K562 (cell line): ENCODE results near the gene ARHGAP4. TPM values are rescaled to one million over a fixed set of nuclear protein-coding genes. Genes with fewer than 3 reads are reported as not detected.

Experiments used
- ATAC-seq: fragments of 200-7000 bp; cut with Tn5 transposase; 3 replicates; pipeline ENCODE4 v1.9.1; 2020; ENCODE audit warnings: moderate library complexity
- BruUV-seq: library from RNA; stranded (reverse); fragments of 400-500 nt; replicated peaks from 2 replicates; lab custom pipeline; 2021; lab: Mats Ljungman, UMichigan
- CTCF ChIA-PET: fragments of 300-600 bp; formaldehyde crosslinking; extraction: SDS; loops from one replicate; lab custom pipeline; 2021; ENCODE audit warnings: low intra/inter-chr PET ratio; lab: Yijun Ruan, JAX
- POLR2A ChIA-PET: fragments of 300-600, 350-650 bp; sonication (Branson Sonifier 250); formaldehyde crosslinking; extraction: SDS; loops from one replicate; lab custom pipeline; 2021; ENCODE audit warnings: antibody characterized with exemption, inconsistent platforms; lab: Yijun Ruan, JAX
- DNase-seq, 4 experiments: peaks; one replicate each; pipeline versions ENCODE4 v3.0.0 to v3.0.0-alpha.2; 2011 to 2018; ENCODE audit warnings: low spot score in 3 of 4, mixed read lengths in 3 of 4; ENCODE audit errors: extremely low read depth in 1 of 4
- FAIRE-seq: peaks from 2 replicates; lab custom pipeline; 2011; peaks lifted over from hg19 to GRCh38; lab: Jason Lieb, UNC
- H2AFZ ChIP-seq: 2 replicates; pipeline ENCODE4 v1.6.0; 2011; ENCODE audit warnings: low read depth, low read length, control low read depth, inconsistent platforms
- H3K27ac ChIP-seq: fragments of 200-600 bp; 3 replicates; pipeline ENCODE4 v1.8.0; 2011; ENCODE audit warnings: low read depth, mild to moderate bottlenecking, control low read depth, inconsistent platforms, low read length, moderate library complexity, mixed read lengths; ENCODE audit errors: extremely low read depth
- H3K27me3 ChIP-seq, 2 experiments: fragments of 300-600 bp in 1 of 2; 2 replicates in 1 of 2; 3 replicates in 1 of 2; pipeline versions ENCODE4 v1.6.0 to v1.8.0; 2011; ENCODE audit warnings: inconsistent platforms in 2 of 2, low read length in 2 of 2, mild to moderate bottlenecking in 1 of 2, mixed read lengths in 1 of 2, moderate library complexity in 1 of 2; ENCODE audit not compliant: control insufficient read depth in 2 of 2, insufficient read depth in 2 of 2
- H3K36me3 ChIP-seq: fragments of 300-600 bp; 3 replicates; pipeline ENCODE4 v1.8.0; 2011; ENCODE audit warnings: mild to moderate bottlenecking, low read length, inconsistent platforms; ENCODE audit not compliant: control insufficient read depth, insufficient read depth
- H3K4me1 ChIP-seq, 2 experiments: fragments of 200-600 bp in 1 of 2; replicated peaks in 1 of 2; 2 replicates in 1 of 2; 3 replicates in 1 of 2; pipeline versions ENCODE4 v1.5.1 to v1.8.0; 2011; ENCODE audit warnings: inconsistent platforms in 2 of 2, low read length in 2 of 2, mild to moderate bottlenecking in 1 of 2, mixed read lengths in 1 of 2, moderate library complexity in 1 of 2; ENCODE audit not compliant: control insufficient read depth in 2 of 2, insufficient read depth in 2 of 2
- H3K4me2 ChIP-seq: 2 replicates; pipeline ENCODE4 v1.6.1; 2011; ENCODE audit warnings: low read length, control low read depth, inconsistent platforms, mixed read lengths; ENCODE audit not compliant: insufficient read depth
- H3K4me3 ChIP-seq: fragments of 200-600 bp; sonication (generic), shearing (Covaris generic); 2 replicates; pipeline ENCODE4 v1.5.1; 2016; ENCODE audit warnings: control low read depth, inconsistent platforms
- H3K79me2 ChIP-seq: fragments of 200-600 bp; 3 replicates; pipeline ENCODE4 v1.8.0; 2011; ENCODE audit warnings: low read length, inconsistent platforms; ENCODE audit not compliant: control insufficient read depth, insufficient read depth
- H3K9ac ChIP-seq, 2 experiments: 2 replicates each; pipeline versions ENCODE4 v1.6.0 to v1.6.1; 2011; ENCODE audit warnings: low read depth in 2 of 2, low read length in 2 of 2, control low read depth in 1 of 2, inconsistent platforms in 1 of 2, mild to moderate bottlenecking in 1 of 2, mixed read lengths in 1 of 2; ENCODE audit not compliant: insufficient read depth in 1 of 2
- H3K9me1 ChIP-seq: one replicate; pipeline ENCODE4 v1.6.0; 2011; ENCODE audit warnings: inconsistent platforms, mild to moderate bottlenecking, low read length, moderate library complexity; ENCODE audit not compliant: control insufficient read depth, insufficient read depth
- H3K9me3 ChIP-seq: replicated peaks from 2 replicates; pipeline ENCODE4 v1.5.1; 2011; ENCODE audit warnings: low read depth, low read length, inconsistent platforms; ENCODE audit not compliant: control insufficient read depth, insufficient read depth
- H4K20me1 ChIP-seq: replicated peaks from 2 replicates; pipeline ENCODE4 v1.6.1; 2011; ENCODE audit warnings: low read length, inconsistent platforms, mixed read lengths; ENCODE audit not compliant: control insufficient read depth, insufficient read depth
- CREM ChIP-seq: IDR thresholded peaks from 2 replicates; pipeline ENCODE4 v1.6.1; 2014; ENCODE audit warnings: antibody characterized with exemption, low read depth
- GTF2E2 ChIP-seq: fragments of 200-800 bp; sonication (Bioruptor generic); IDR thresholded peaks from 2 replicates; pipeline ENCODE4 v1.6.1; 2016; ENCODE audit warnings: missing genetic modification characterization, missing compliant biosample characterization
- ILF3 ChIP-seq: fragments of 450-650 bp; IDR thresholded peaks from 2 replicates; pipeline ENCODE4 v1.6.1; 2018; ENCODE audit warnings: antibody characterized with exemption, mild to moderate bottlenecking, moderate library complexity, borderline replicate concordance
- MEIS2 ChIP-seq: fragments of 450-650 bp; IDR thresholded peaks from 2 replicates; pipeline ENCODE4 v1.6.1; 2014; ENCODE audit warnings: mild to moderate bottlenecking; ENCODE audit not compliant: partially characterized antibody
- NFE2L1 ChIP-seq: fragments of 450-650 bp; IDR thresholded peaks from 2 replicates; pipeline ENCODE4 v1.6.1; 2016; ENCODE audit warnings: missing genetic modification characterization, low read depth, mild to moderate bottlenecking, missing compliant biosample characterization, moderate library complexity, borderline replicate concordance
- ZNF165 ChIP-seq: fragments of 250-450 bp; sonication (Bioruptor Pico); IDR thresholded peaks from 2 replicates; pipeline ENCODE4 v1.4.0; 2020; ENCODE audit warnings: borderline replicate concordance
- ZNF644 ChIP-seq: fragments of 200-800 bp; sonication (Bioruptor generic); IDR thresholded peaks from 2 replicates; pipeline ENCODE4 v1.6.1; 2016; ENCODE audit warnings: low read depth, missing genetic modification characterization, missing compliant biosample characterization
- ZSCAN29 ChIP-seq: fragments of 450-650 bp; IDR thresholded peaks from 2 replicates; pipeline ENCODE4 v1.6.1; 2017
- WGBS: fragments of 100-300 bp; shearing (Covaris generic); methylation state at CpG from one replicate; pipeline ENCODE4 v1.1.6; 2016; ENCODE audit warnings: low coverage, mixed read lengths; ENCODE audit not compliant: insufficient coverage; ENCODE audit errors: missing lambda C conversion rate; 5-methylcytosine and 5-hydroxymethylcytosine counted together
- in situ Hi-C: fragments of 300-500 bp; cut with MboI; formaldehyde crosslinking; loops from 4 replicates; pipeline ENCODE4 v1.15.0; 2018; ENCODE audit warnings: inconsistent platforms, mixed read lengths
- intact Hi-C: fragments of 100-400 bp; cut with micrococcal nuclease; formaldehyde crosslinking; loops from 2 replicates; pipeline ENCODE4 v1.14.2; 2022
- polyA plus RNA-seq, 8 experiments: library from polyadenylated mRNA; depleted of rRNA in 4 of 8; stranded (reverse) in 5 of 8; unstranded in 3 of 8; fragments of >200 nt; fragmentation: Nextera tagmentation in 2 of 8; fragmentation: Illumina TruSeq in 1 of 8; extraction: Ambion mirVana in 2 of 8; extraction: Trizol in 1 of 8; gene quantifications; 2 replicates each; pipeline versions ENCODE4 v1.2.1 to v1.2.3, GENCODE V29; 2011 to 2014; ENCODE audit warnings: inconsistent platforms in 1 of 8, missing spikeins in 1 of 8
- total RNA-seq, 7 experiments: library from RNA; depleted of rRNA in 6 of 7; stranded (reverse); fragments of >200 nt in 6 of 7; fragmentation: Illumina TruSeq in 2 of 7; extraction: Trizol in 2 of 7; gene quantifications; 2 replicates each; pipeline versions ENCODE4 v1.2.1 to v1.2.3, GENCODE V29; 2011 to 2021; ENCODE audit warnings: low replicate concordance in 1 of 7
- TF ChIP-seq, protein P1 (sequence below): conservative IDR thresholded peaks from 2 replicates; pipeline ENCODE4 v1.6.1; 2011; ENCODE audit warnings: low read depth, mild to moderate bottlenecking, low read length; ENCODE audit not compliant: control insufficient read depth

ARHGAP4 gene
- total and polyA plus RNA-seq, 9 of the 15 experiments (the other 6 are each of a cell fraction or from before 2014, with no cell fraction given) = 0.30 to 81.8 (median 13.5) TPM

DNA sequence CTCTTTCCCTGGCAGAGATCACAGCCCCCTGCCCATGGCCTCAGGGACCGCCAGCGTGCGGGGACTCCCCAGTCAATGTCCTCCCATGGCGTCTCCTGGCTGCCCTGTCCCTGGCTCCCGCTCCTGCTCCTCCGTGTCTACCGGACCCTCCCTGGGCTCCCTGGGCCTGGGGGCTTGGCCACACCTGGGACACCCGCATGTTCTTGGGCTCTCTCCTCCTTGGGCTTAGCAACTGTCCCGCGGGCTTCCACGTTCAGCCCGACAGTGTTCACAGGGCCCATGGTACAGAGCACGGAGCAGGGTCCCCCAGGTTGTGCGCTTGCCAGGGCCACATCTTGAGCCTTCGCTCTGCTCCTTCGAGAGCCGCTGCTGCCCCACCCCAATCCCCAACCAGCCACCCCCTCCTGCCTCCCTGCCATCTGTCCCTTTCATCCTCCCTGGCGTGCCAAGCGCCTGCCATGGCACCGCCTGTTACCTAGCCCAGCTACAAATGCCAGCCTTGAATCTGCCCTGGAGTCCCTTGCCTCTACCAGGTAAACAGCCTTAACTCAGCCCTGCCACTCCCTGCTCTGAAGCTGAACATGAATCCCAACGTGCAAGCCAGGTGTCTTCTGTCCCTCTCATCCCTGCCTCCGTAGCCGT, 17.7 kb downstream of the ARHGAP4 start:
- Histone ChIP-seq H3K27me3 (no peaks in the 10 kb centered on the region), H3K9me1 (no peaks in the 10 kb centered on the region), H3K4me3 (no peak overlapping the region), H2AFZ (no peak overlapping the region), H3K9ac (no peak overlapping the region), H3K4me2 (no peak overlapping the region), H3K36me3 (peaks cover 15% of the 10 kb centered on the region; the same call in 2 of the 3 replicates), H3K4me1 (peaks cover 6 to 67% of the 10 kb centered on the region in 2 experiments; a peak in 3 of 5 replicates), H4K20me1 (peaks cover 5% of the 10 kb centered on the region; the same call in 1 of the 2 replicates), H3K27ac (no peak overlapping the region), H3K79me2 (no peaks in the 10 kb centered on the region), H3K9me3 (no peaks in the 10 kb centered on the region)
- FAIRE-seq (no peak), ATAC-seq (no peak), DNase-seq (no peak)
- in situ Hi-C loops = no loop called here
- BruUV-seq = no TSS peak
- intact Hi-C loops = no loop called here
- ChIA-PET CTCF (no interaction called here), POLR2A (interaction anchor here (1.4 to 1.5 kb wide), 2 partner anchors 10 to 13 kb away, joined by 3 to 5 read pairs; no protein-coding TSS in a partner anchor)
- 82% methylated on average over 8 of the region's 23 CpGs for WGBS
- TF ChIP-seq, protein P1, sequence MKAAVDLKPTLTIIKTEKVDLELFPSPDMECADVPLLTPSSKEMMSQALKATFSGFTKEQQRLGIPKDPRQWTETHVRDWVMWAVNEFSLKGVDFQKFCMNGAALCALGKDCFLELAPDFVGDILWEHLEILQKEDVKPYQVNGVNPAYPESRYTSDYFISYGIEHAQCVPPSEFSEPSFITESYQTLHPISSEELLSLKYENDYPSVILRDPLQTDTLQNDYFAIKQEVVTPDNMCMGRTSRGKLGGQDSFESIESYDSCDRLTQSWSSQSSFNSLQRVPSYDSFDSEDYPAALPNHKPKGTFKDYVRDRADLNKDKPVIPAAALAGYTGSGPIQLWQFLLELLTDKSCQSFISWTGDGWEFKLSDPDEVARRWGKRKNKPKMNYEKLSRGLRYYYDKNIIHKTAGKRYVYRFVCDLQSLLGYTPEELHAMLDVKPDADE = no peak

GRCh38 chrX:153907456-153907855, 18.6 kb downstream of the ARHGAP4 start:
- POLR2A ChIA-PET = interaction anchor here (0.6 to 1.3 kb wide), 5 partner anchors 15 to 181 kb away, joined by 3 to 7 read pairs (median 3); no protein-coding TSS in a partner anchor
- H3K79me2 ChIP-seq = no peaks in the 10 kb centered on the region

More at GRCh38 chrX:153907456-153907855, 18.6 kb downstream of the ARHGAP4 start:
- H3K27ac ChIP-seq = no peak overlapping the region
- no peaks in the 10 kb centered on the region for H3K27me3 ChIP-seq
- H3K9me1 ChIP-seq = no peaks in the 10 kb centered on the region
- TF ChIP-seq ILF3 = no peak
- no peak for TF ChIP-seq GTF2E2 (tag)
- no peak for TF ChIP-seq CREM
- no peak for TF ChIP-seq ZSCAN29
- no peak for TF ChIP-seq NFE2L1 (tag)
- TF ChIP-seq MEIS2 = no peak
- no peak for TF ChIP-seq ZNF165 (CRISPR knock-in tag)
- no peak for TF ChIP-seq ZNF644 (tag)
- TF ChIP-seq, all 486 proteins: peak for 0
- FAIRE-seq = no peak
- intact Hi-C loops (no loop called here), in situ Hi-C loops (no loop called here)
- BruUV-seq = no TSS peak
- WGBS = 90% methylated on average over 2 of the region's 12 CpGs
- Histone ChIP-seq H3K36me3 (peaks cover 11% of the 10 kb centered on the region; the same call in 2 of the 3 replicates), H3K9me3 (no peaks in the 10 kb centered on the region), H2AFZ (no peak overlapping the region), H3K4me2 (no peak overlapping the region), H3K4me1 (peaks cover 6 to 67% of the 10 kb centered on the region in 2 experiments; a peak in 3 of 5 replicates), H4K20me1 (peaks cover 5% of the 10 kb centered on the region; the same call in 1 of the 2 replicates), H3K4me3 (no peak overlapping the region), H3K9ac (no peak overlapping the region)
- no peak for DNase-seq
- CTCF ChIA-PET = no interaction called here
- ATAC-seq = no peak
